Astrocyte (in vitro differentiated cells and primary cell): ENCODE measurements around the gene FAM76B. TPM values are rescaled to one million over a fixed set of nuclear protein-coding genes. Genes with fewer than 3 reads are reported as not detected.

ENCODE experiments used
- DNase-seq: peaks from one replicate; pipeline ENCODE4 v3.0.0-alpha.2; 2010; ENCODE audit warnings: low read depth
- FAIRE-seq: peaks from 2 replicates; lab custom pipeline; 2011; peaks lifted over from hg19 to GRCh38; lab: Jason Lieb, UNC
- H2AFZ ChIP-seq: 2 replicates; pipeline ENCODE4 v1.6.0; 2012; ENCODE audit warnings: low read depth, low read length, inconsistent platforms
- H3K27ac ChIP-seq: 2 replicates; pipeline ENCODE4 v1.5.1; 2011; ENCODE audit warnings: low read depth, low read length, inconsistent platforms
- H3K27me3 ChIP-seq: 2 replicates; pipeline ENCODE4 v1.6.0; 2011; ENCODE audit warnings: low read length, inconsistent platforms; ENCODE audit not compliant: insufficient read depth
- H3K36me3 ChIP-seq: 2 replicates; pipeline ENCODE4 v1.5.1; 2011; ENCODE audit warnings: low read length, inconsistent platforms; ENCODE audit not compliant: insufficient read depth
- H3K4me1 ChIP-seq: 2 replicates; pipeline ENCODE4 v1.5.1; 2011; ENCODE audit warnings: low read length, inconsistent platforms; ENCODE audit not compliant: insufficient read depth
- H3K4me2 ChIP-seq: 2 replicates; pipeline ENCODE4 v1.6.0; 2012; ENCODE audit warnings: low read length, inconsistent platforms
- H3K4me3 ChIP-seq: 2 replicates; pipeline ENCODE4 v1.5.1; 2011; ENCODE audit warnings: low read depth, mild to moderate bottlenecking, low read length, inconsistent platforms; ENCODE audit not compliant: insufficient read depth
- H3K79me2 ChIP-seq: 2 replicates; pipeline ENCODE4 v1.6.0; 2012; ENCODE audit warnings: mild to moderate bottlenecking, low read length, inconsistent platforms; ENCODE audit not compliant: insufficient read depth
- H3K9ac ChIP-seq: 2 replicates; pipeline ENCODE4 v1.6.0; 2012; ENCODE audit warnings: mild to moderate bottlenecking, low read length, inconsistent platforms
- H3K9me3 ChIP-seq: 2 replicates; pipeline ENCODE4 v1.5.1; 2012; ENCODE audit warnings: low read depth, mild to moderate bottlenecking, low read length, inconsistent platforms; ENCODE audit not compliant: insufficient read depth
- H4K20me1 ChIP-seq: 2 replicates; pipeline ENCODE4 v1.6.0; 2012; ENCODE audit warnings: low read length, inconsistent platforms; ENCODE audit not compliant: insufficient read depth
- H3K27ac Mint-ChIP-seq: one replicate; pipeline ENCODE4 v1.8.0; 2021; ENCODE audit warnings: mild to moderate bottlenecking, mixed read lengths; ENCODE audit not compliant: unreplicated experiment
- H3K27me3 Mint-ChIP-seq: one replicate; pipeline ENCODE4 v1.8.0; 2021; ENCODE audit warnings: low read depth, mixed read lengths; ENCODE audit not compliant: unreplicated experiment
- H3K36me3 Mint-ChIP-seq: one replicate; pipeline ENCODE4 v1.8.0; 2021; ENCODE audit warnings: low read depth, mixed read lengths; ENCODE audit not compliant: unreplicated experiment
- H3K4me1 Mint-ChIP-seq: one replicate; pipeline ENCODE4 v1.8.0; 2021; ENCODE audit warnings: low read depth, mixed read lengths; ENCODE audit not compliant: unreplicated experiment
- H3K4me3 Mint-ChIP-seq: one replicate; pipeline ENCODE4 v1.8.0; 2021; ENCODE audit warnings: mild to moderate bottlenecking, moderate library complexity, mixed read lengths; ENCODE audit not compliant: unreplicated experiment
- H3K9me3 Mint-ChIP-seq: one replicate; pipeline ENCODE4 v1.8.0; 2021; ENCODE audit warnings: mild to moderate bottlenecking, mixed read lengths; ENCODE audit not compliant: unreplicated experiment
- EZH2 ChIP-seq: IDR thresholded peaks from 2 replicates; pipeline ENCODE4 v1.6.1; 2012; ENCODE audit warnings: mild to moderate bottlenecking, low read length, inconsistent platforms; ENCODE audit not compliant: insufficient read depth
- total RNA-seq: library from RNA; stranded (reverse); gene quantifications from 2 replicates; pipeline ENCODE4 v1.2.1, GENCODE V29; 2021
- TF ChIP-seq, protein P1 (sequence below): IDR thresholded peaks from 2 replicates; pipeline ENCODE4 v1.5.1; 2011; ENCODE audit warnings: low read depth, mild to moderate bottlenecking, inconsistent platforms, low read length, moderate library complexity; ENCODE audit not compliant: insufficient read depth

FAM76B gene
- total RNA-seq, 1 donor from 2014 or later = 19.7 TPM

DNA sequence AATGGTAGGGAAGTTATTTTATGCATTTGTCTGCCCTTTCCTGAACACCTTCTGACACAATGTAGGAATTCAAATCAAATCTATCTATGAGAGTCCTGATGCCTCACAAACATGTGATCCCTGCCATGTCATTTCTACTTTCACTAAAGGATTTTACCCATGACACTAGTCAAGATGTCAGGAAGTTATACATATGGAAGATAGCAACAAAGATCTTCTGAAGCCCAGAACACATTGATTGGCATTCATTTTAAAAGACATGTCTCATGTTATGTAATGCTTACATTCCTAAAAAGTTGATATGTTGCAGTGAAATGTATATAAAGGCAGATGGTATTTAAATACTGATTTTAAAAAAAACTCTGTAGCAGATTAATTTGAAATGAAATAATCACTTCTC lies 61.5 kb downstream of the FAM76B start:
- TF ChIP-seq, protein P1, sequence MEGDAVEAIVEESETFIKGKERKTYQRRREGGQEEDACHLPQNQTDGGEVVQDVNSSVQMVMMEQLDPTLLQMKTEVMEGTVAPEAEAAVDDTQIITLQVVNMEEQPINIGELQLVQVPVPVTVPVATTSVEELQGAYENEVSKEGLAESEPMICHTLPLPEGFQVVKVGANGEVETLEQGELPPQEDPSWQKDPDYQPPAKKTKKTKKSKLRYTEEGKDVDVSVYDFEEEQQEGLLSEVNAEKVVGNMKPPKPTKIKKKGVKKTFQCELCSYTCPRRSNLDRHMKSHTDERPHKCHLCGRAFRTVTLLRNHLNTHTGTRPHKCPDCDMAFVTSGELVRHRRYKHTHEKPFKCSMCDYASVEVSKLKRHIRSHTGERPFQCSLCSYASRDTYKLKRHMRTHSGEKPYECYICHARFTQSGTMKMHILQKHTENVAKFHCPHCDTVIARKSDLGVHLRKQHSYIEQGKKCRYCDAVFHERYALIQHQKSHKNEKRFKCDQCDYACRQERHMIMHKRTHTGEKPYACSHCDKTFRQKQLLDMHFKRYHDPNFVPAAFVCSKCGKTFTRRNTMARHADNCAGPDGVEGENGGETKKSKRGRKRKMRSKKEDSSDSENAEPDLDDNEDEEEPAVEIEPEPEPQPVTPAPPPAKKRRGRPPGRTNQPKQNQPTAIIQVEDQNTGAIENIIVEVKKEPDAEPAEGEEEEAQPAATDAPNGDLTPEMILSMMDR = no peak
- TF ChIP-seq EZH2 = no peak
- H3K79me2 ChIP-seq = no peaks in the 10 kb centered on the region
- peaks cover 9% of the 10 kb centered on the region for H3K27me3 ChIP-seq
- H3K9me3 ChIP-seq = no peaks in the 10 kb centered on the region
- no peaks in the 10 kb centered on the region for H3K4me1 ChIP-seq
- H3K9ac ChIP-seq = no peak overlapping the region
- H2AFZ ChIP-seq = no peak overlapping the region
- no peak overlapping the region for H3K4me3 Mint-ChIP-seq
- H3K4me1 Mint-ChIP-seq = no peaks in the 10 kb centered on the region
- no peak for FAIRE-seq
- H3K36me3 Mint-ChIP-seq = no peaks in the 10 kb centered on the region
- no peaks in the 10 kb centered on the region for H3K36me3 ChIP-seq
- no peak overlapping the region for H3K27ac Mint-ChIP-seq
- no peak overlapping the region for H3K4me3 ChIP-seq
- no peak overlapping the region for H3K4me2 ChIP-seq
- no peak overlapping the region for H3K27ac ChIP-seq
- H3K9me3 Mint-ChIP-seq = no peaks in the 10 kb centered on the region
- DNase-seq = no peak
- no peaks in the 10 kb centered on the region for H4K20me1 ChIP-seq
- peaks cover 3% of the 10 kb centered on the region for H3K27me3 Mint-ChIP-seq

DNA sequence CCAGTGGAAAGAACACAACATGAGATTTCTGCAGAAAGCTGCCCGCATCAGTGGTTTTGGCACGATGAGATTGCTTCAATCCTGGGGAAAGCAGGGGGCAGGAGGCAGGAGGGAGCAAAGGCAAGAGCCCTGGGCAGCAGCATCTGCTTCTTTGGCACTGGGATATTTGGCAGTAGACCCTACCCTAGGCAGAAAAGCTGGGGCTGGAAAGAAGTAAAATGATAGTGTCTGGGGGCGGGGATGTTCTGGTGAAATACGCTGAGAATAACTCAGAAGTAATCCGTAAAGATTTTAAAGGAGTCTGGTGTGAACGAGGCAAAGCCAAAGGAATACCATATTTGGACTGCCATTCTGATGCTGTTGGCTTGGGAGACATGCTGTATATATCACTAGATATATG lies 62.0 kb downstream of the FAM76B start:
- H3K27me3 ChIP-seq = peaks cover 9% of the 10 kb centered on the region
- Mint-ChIP-seq H3K36me3 (no peaks in the 10 kb centered on the region), H3K27me3 (peaks cover 3% of the 10 kb centered on the region), H3K27ac (no peak overlapping the region), H3K4me1 (no peaks in the 10 kb centered on the region), H3K4me3 (no peak overlapping the region), H3K9me3 (no peaks in the 10 kb centered on the region)
- no peaks in the 10 kb centered on the region for H3K36me3 ChIP-seq
- H3K9me3 ChIP-seq = no peaks in the 10 kb centered on the region
- no peak overlapping the region for H2AFZ ChIP-seq
- no peaks in the 10 kb centered on the region for H3K4me1 ChIP-seq
- no peak overlapping the region for H3K27ac ChIP-seq
- no peak overlapping the region for H3K9ac ChIP-seq
- H4K20me1 ChIP-seq = no peaks in the 10 kb centered on the region
- no peaks in the 10 kb centered on the region for H3K79me2 ChIP-seq
- TF ChIP-seq, protein P1 = no peak
- TF ChIP-seq EZH2 = no peak
- DNase-seq = no peak
- H3K4me2 ChIP-seq = no peak overlapping the region
- H3K4me3 ChIP-seq = no peak overlapping the region
- FAIRE-seq = no peak

DNA sequence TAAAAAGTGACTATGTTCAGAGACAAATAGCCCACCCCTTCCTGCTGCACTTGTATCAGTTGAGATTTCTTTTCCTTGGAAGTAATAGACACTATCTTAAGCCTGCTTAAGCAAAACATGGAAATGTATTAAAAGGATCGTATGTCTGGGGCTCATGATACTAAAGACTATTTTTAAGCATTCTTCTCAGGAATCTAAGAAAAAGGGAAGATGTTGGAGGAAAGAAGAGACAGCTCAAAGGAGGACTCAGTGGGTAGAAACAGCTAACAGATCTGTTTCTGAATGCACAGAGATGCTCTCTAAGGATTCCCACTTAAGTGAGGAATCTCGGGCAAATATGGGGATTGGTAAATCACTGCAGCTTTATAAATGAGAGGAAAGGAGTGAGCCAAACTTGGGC lies 62.5 kb downstream of the FAM76B start:
- no peaks in the 10 kb centered on the region for H3K79me2 ChIP-seq
- no peak overlapping the region for H3K4me2 ChIP-seq
- no peaks in the 10 kb centered on the region for H3K4me1 Mint-ChIP-seq
- H3K4me3 Mint-ChIP-seq = no peak overlapping the region
- peaks cover 3% of the 10 kb centered on the region for H3K27me3 Mint-ChIP-seq
- DNase-seq (no peak), FAIRE-seq (no peak)
- no peaks in the 10 kb centered on the region for H4K20me1 ChIP-seq
- H3K36me3 Mint-ChIP-seq = no peaks in the 10 kb centered on the region
- H3K36me3 ChIP-seq = no peaks in the 10 kb centered on the region
- no peaks in the 10 kb centered on the region for H3K4me1 ChIP-seq
- H3K27ac Mint-ChIP-seq = no peak overlapping the region
- H2AFZ ChIP-seq = no peak overlapping the region
- no peak overlapping the region for H3K9ac ChIP-seq
- TF ChIP-seq, protein P1 = no peak
- TF ChIP-seq EZH2 = no peak
- H3K9me3 ChIP-seq = no peaks in the 10 kb centered on the region
- H3K27me3 ChIP-seq = peaks cover 9% of the 10 kb centered on the region
- H3K27ac ChIP-seq = no peak overlapping the region
- no peak overlapping the region for H3K4me3 ChIP-seq
- no peaks in the 10 kb centered on the region for H3K9me3 Mint-ChIP-seq
